GM13977 (cell line): ENCODE measurements around the gene PACS1.
"Not testable (repeated sequence)": the region's sequence is repeated elsewhere in the genome, so short reads cannot be mapped to it uniquely, and the experiment has no call there.

Experiments
- DNase-seq: peaks from one replicate; pipeline ENCODE4 v3.0.0; 2012; ENCODE audit warnings: low spot score
- CTCF ChIP-seq: IDR thresholded peaks from 2 replicates; pipeline ENCODE4 v1.5.1; 2012; ENCODE audit warnings: mild to moderate bottlenecking, control low read depth; ENCODE audit not compliant: insufficient read depth; ENCODE audit errors: extremely low read depth, missing control alignments
- in situ Hi-C: fragments of 300-500 bp; cut with MboI; formaldehyde crosslinking; loops from one replicate; pipeline ENCODE4 v1.12.0; 2022; ENCODE audit warnings: low sequenced_read_pairs, low pct_unique_long_range_greater_than_20kb, mixed read lengths, inconsistent platforms; ENCODE audit not compliant: unreplicated experiment

Gene PACS1

GRCh38 chr11:66268952-66269905 lies 199.2 kb downstream of the PACS1 start:
- in situ Hi-C loops, result no loop called here
- TF ChIP-seq CTCF, result no peak
- DNase-seq, result no peak

GRCh38 chr11:66271816-66272215 lies 201.7 kb downstream of the PACS1 start:
- no peak for DNase-seq
- in situ Hi-C loops, result no loop called here
- no peak for TF ChIP-seq CTCF

GRCh38 chr11:66272596-66272995 lies 202.5 kb downstream of the PACS1 start:
- no peak for DNase-seq
- in situ Hi-C loops, result no loop called here
- TF ChIP-seq CTCF, result no peak

- in situ Hi-C loops, result no loop called here
- no peak for TF ChIP-seq CTCF
- DNase-seq, result no peak
Observed at GRCh38 chr11:66274219-66274618, 204.1 kb downstream of the PACS1 start.

GRCh38 chr11:66275396-66275795 lies 205.3 kb downstream of the PACS1 start:
- DNase-seq, result no peak
- in situ Hi-C loops, result no loop called here
- TF ChIP-seq CTCF, result no peak

- in situ Hi-C loops, result no loop called here
- TF ChIP-seq CTCF, result no peak
- no peak for DNase-seq
Observed at GRCh38 chr11:66275984-66276612, 206.0 kb downstream of the PACS1 start.

GRCh38 chr11:66276619-66277018 lies 206.5 kb downstream of the PACS1 start:
- in situ Hi-C loops, DNase-seq: not testable (repeated sequence)

GRCh38 chr11:66277064-66277463 lies 207.0 kb downstream of the PACS1 start:
- DNase-seq, in situ Hi-C loops: not testable (repeated sequence)
